Heart right ventricle (tissue), 16 donors: ENCODE measurements around the gene ZBTB22. TPM values are rescaled to one million over a fixed set of nuclear protein-coding genes. Genes with fewer than 3 reads are reported as not detected.
A peak's percentile ranks its signal among the peaks of the same experiment; 100 is the strongest.

Experiments
- ATAC-seq, 8 donors: fragments of 200-7000 bp; cut with Tn5 transposase; one replicate each; pipeline ENCODE4 v1.9.1; 2020; ENCODE audit warnings: mild to moderate bottlenecking in 8 of 8, moderate library complexity in 8 of 8, moderate number of reproducible peaks in 1 of 8
- DNase-seq, 2 donors: peaks; one replicate each; pipeline ENCODE4 v3.0.0-alpha.2; 2020
- H3K27ac ChIP-seq, 10 donors: fragments of 200-600 bp; sonication (generic) in 2 of 10; one replicate each; pipeline versions ENCODE4 v1.5.0 to v1.8.0; 2020 to 2022; ENCODE audit warnings: mild to moderate bottlenecking in 3 of 10
- H3K27me3 ChIP-seq, 7 donors: fragments of 200-600 bp; one replicate each; pipeline ENCODE4 v1.8.0; 2021 to 2022; ENCODE audit warnings: mild to moderate bottlenecking in 2 of 7
- H3K36me3 ChIP-seq, 9 donors: fragments of 200-600 bp; sonication (generic) in 1 of 9; one replicate each; pipeline versions ENCODE4 v1.5.0 to v1.8.0; 2020 to 2022; ENCODE audit warnings: mild to moderate bottlenecking in 2 of 9
- H3K4me1 ChIP-seq, 9 donors: fragments of 200-600 bp; sonication (generic) in 1 of 9; one replicate each; pipeline versions ENCODE4 v1.5.0 to v1.8.0; 2020 to 2022; ENCODE audit warnings: mild to moderate bottlenecking in 4 of 9
- H3K4me3 ChIP-seq, 10 donors: fragments of 200-600 bp; sonication (generic) in 2 of 10; one replicate each; pipeline versions ENCODE4 v1.5.0 to v1.8.0; 2020 to 2022; ENCODE audit warnings: mild to moderate bottlenecking in 7 of 10, moderate library complexity in 2 of 10
- H3K9me3 ChIP-seq, 11 donors: fragments of 200-600 bp in 10 of 11; sonication (generic) in 2 of 11; one replicate each; pipeline versions ENCODE4 v1.5.0 to v1.8.0; 2013 to 2022; ENCODE audit warnings: mild to moderate bottlenecking in 2 of 11, control low read depth in 1 of 11, moderate library complexity in 1 of 11
- WGBS, 2 donors: extraction: QIAGEN DNeasy Blood & Tissue Kit; methylation state at CpG; one replicate each; pipeline ENCODE4 v1.1.7; 2013; ENCODE audit warnings: inconsistent platforms in 1 of 2; 5-methylcytosine and 5-hydroxymethylcytosine counted together
- intact Hi-C, 10 donors: fragments of 100-400 bp; cut with DNase I; formaldehyde crosslinking; loops; one replicate each; pipeline versions ENCODE4 v1.11.1 to v1.14.2; 2022
- polyA plus RNA-seq, 2 donors: library from polyadenylated mRNA; stranded (reverse); fragments of 200-250 nt; gene quantifications; one replicate each; pipeline ENCODE4 v1.2.3, GENCODE V29; 2013
- total RNA-seq, 10 donors: library from RNA; stranded (reverse); fragmentation: NEBNext Ultra II Directional in 3 of 10; extraction: Animal tissue kit (Norgen Biotek cat#: 25700) in 3 of 10; gene quantifications; one replicate each; pipeline versions ENCODE4 v1.2.1 to v1.2.4, GENCODE V29; 2021 to 2023
- TF ChIP-seq, protein P1 (sequence below), 9 donors: fragments of 200-600 bp; sonication (generic) in 2 of 9; IDR thresholded peaks; one replicate each; pipeline versions ENCODE4 v1.5.0 to v1.8.0; 2021 to 2022; ENCODE audit warnings: antibody characterized with exemption in 9 of 9, mild to moderate bottlenecking in 5 of 9, moderate library complexity in 1 of 9
- donor health status: Arrhythmogenic right ventricular cardiomyopathy.
- donor health status: ischemic (EF 13 %, LVEDD 7.1; RV severe dilation, severe dysfunction).
- donor health status: healthy with polysubstance abuse.
- donor health status: DM: no; HTN: yes; CAD: no.
- donor health status: DM: no; HTN: no; CAD: no.
- donor health status: ischemic (EF 25% LVEDD 6.9; RV normal size, moderate dysfunction).
- donor health status: ischemic (EF 25% LVEDD 5.7; RV mildly dilated, moderate dysfunction).
- donor health status: healthy.
- donor health status: DM: yes; HTN: yes; CAD: no.
- donor health status: Ischemic cardiomyopathy.
- donor health status: ischemic (EF 35%, LVEDD 5.7; RV mildly dilated, moderate dysfunction).
- donor health status: nonischemic (EF 11% LVEDD 7.7; RV severe dilation, severe dysfunction).
- donor health status: DM: yes; HTN: yes; CAD: no.
- donor health status: PGD.
- donor health status: ischemic (EF 29% LVEDD 5.4; RV normal size, mild dysfunction).
- donor health status: nonischemic (EF 23%, LVEDD 6.1; RV moderate dilation, normal function).

The ZBTB22 gene
- total and polyA plus RNA-seq, 12 donors = 4.7 to 19.8 (median 13.9) TPM

DNA sequence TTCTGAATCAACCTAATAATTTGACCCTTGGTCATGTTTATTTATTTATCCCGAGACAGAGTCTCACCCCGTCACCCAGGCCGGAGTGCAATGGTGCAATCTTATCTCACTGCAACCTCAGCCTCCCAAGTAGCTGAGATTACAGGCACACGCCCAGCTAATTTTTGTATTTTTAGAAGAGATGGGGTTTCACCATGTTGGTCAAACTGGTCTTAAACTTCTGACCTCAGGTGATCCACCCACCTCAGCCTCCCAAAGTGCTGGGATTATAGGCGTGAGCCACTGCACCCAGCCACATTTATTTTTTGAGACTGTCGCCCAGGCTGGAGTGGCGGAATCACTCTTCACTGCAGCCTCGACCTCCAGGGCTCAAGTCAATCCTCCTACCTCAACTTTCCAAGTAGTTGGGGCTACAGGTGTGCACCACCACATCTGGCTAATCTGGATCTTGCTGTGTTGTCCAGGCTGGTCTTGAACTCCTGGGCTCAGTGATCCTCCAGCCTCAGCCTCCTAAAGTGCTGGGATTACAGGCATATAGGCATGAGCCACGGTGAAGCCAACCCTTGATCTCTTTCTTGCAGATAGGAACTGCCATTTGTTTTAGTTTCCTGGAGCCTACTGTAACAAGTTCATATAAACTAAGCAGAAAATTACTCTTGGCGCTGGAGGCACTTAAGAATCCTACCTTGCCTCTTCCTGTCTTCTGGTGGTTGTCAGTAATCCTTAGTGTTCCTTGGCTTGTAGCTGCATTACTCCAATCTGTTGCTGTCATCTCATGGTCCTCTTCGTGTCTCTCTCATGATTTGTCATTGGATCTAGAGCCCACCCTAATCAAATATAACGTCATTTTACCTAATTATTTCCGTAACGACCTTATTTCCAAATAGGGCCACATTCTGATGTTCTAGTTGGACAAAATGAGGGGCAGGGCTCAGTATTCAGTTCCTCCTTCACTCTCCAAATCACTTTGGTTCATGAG lies 43.3 kb downstream of the ZBTB22 start:
- Histone ChIP-seq H3K36me3 (peaks cover 0 to 60% (median 19%) of the 10 kb centered on the region in 9 donors), H3K4me1 (peaks cover 10 to 82% (median 64%) of the 10 kb centered on the region in 9 donors), H3K9me3 (no peaks in the 10 kb centered on the region), H3K4me3 (peak overlapping the region in 1 of 10 donors; percentile 81), H3K27me3 (no peaks in the 10 kb centered on the region), H3K27ac (peak overlapping the region in 1 of 10 donors; percentile 97)
- ATAC-seq (no peak), DNase-seq (no peak)
- 68 to 73% methylated on average over 14 of the region's 14 CpGs for WGBS, 2 donors
- TF ChIP-seq, protein P1, sequence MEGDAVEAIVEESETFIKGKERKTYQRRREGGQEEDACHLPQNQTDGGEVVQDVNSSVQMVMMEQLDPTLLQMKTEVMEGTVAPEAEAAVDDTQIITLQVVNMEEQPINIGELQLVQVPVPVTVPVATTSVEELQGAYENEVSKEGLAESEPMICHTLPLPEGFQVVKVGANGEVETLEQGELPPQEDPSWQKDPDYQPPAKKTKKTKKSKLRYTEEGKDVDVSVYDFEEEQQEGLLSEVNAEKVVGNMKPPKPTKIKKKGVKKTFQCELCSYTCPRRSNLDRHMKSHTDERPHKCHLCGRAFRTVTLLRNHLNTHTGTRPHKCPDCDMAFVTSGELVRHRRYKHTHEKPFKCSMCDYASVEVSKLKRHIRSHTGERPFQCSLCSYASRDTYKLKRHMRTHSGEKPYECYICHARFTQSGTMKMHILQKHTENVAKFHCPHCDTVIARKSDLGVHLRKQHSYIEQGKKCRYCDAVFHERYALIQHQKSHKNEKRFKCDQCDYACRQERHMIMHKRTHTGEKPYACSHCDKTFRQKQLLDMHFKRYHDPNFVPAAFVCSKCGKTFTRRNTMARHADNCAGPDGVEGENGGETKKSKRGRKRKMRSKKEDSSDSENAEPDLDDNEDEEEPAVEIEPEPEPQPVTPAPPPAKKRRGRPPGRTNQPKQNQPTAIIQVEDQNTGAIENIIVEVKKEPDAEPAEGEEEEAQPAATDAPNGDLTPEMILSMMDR (IDR thresholded peaks at IDR 0.05) = no peak
- intact Hi-C loops = loop anchor here in 1 of 10 donors (2.0 kb wide), 1 partner anchor 43 kb away; the partner anchor contains the start of gene ZBTB22

DNA sequence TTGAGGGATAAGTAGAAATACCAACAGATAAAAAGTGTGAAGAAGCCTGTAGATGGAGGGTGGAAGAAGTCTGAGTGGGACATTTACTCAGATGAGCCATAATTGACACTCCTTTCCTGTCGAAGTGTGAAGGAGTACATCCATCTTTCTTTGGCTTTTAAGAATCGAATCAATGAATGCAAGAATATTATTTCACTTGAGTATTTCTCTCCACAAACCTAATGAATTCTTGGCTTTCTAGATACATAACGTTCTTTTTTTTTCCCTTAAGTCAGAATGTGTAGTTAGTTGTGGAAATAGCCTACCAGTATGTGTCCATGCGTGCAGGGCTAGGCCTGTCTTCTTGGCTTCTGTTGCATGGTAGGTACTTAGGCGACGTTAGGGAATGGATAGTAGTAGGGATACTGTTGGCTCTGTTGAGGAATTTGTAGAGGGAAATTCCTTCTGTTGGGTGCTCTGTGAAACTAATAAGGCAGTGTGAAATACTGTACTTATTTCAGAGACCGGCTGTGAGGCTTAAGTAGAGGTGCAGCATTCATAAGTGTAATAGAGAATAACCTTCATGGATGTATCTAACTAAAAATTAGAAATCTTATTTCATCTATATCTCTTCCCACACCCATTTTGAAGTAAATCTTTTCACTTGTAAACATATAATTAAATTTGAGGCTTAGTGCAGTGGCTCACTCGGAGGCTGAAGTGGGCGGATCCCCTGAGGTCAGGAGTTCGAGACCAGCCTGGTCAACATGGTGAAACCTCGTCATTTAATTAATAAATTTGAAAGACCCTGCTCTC lies 44.2 kb downstream of the ZBTB22 start:
- peaks cover 10 to 73% (median 63%) of the 10 kb centered on the region in 9 donors for H3K4me1 ChIP-seq
- peak overlapping the region in 5 of 10 donors; percentile 15 to 97 (median 93) for H3K27ac ChIP-seq

DNA sequence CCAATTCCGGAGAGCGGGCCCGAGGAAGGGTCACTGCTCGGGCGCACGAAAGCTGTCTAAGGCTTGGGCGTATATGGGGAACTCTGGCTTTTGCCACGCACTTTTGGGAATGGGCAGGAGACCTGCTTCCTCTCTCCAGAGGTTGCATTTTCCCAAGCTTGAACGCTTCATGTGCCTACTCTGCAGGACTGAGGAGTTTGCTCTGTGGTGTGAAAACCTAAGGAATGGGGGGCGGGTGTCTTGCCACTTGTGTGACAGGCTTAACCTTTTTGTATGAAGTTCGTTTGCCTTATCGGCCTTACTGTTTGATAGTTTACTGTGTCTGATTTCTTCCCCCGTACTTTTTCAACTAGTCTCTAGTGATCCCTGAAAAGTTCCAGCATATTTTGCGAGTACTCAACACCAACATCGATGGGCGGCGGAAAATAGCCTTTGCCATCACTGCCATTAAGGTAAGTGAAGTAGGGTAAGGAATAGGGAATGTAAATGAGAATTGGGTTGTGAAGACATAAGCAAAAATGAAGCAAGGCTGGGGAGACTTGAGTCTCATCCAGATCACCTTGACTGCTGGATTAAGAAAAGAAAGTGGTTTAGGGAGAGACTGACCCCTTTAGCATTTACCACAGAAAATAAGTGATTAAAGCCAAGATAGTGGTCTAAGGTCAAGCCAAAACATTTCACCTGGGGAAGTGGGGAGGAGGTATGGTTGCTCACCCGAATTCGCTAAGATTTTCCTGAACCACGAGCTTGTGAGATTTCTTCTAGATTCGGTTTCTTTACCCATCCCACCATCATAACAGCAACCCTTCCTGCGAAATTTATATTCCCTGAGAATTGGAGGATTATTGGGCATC lies 45.0 kb downstream of the ZBTB22 start:
- Histone ChIP-seq H3K4me1 (peaks cover 10 to 65% (median 55%) of the 10 kb centered on the region in 9 donors), H3K27me3 (no peaks in the 10 kb centered on the region), H3K4me3 (peak overlapping the region; percentile 70 to 88 (median 80)), H3K9me3 (no peaks in the 10 kb centered on the region), H3K27ac (peak overlapping the region in 9 of 10 donors; percentile 75 to 98 (median 93)), H3K36me3 (peaks cover 0 to 66% (median 36%) of the 10 kb centered on the region in 9 donors)
- ATAC-seq (peak; percentile 1 to 31 (median 16)), DNase-seq (no peak)
- TF ChIP-seq, protein P1 (IDR thresholded peaks at IDR 0.05) = no peak
- intact Hi-C loops = loop anchor here in 1 of 10 donors (2.0 kb wide), 1 partner anchor 44 kb away; the partner anchor contains the start of gene ZBTB22
- 10 to 13% methylated on average over 22 of the region's 22 CpGs for WGBS, 2 donors

More for the DNA sequence above, 44.2 kb downstream of the ZBTB22 start:
- DNase-seq (no peak), ATAC-seq (no peak)
- H3K27me3 ChIP-seq = no peaks in the 10 kb centered on the region
- 66 to 67% methylated on average over 11 of the region's 11 CpGs for WGBS, 2 donors
- TF ChIP-seq, protein P1 (IDR thresholded peaks at IDR 0.05) = no peak
- intact Hi-C loops = loop anchor here in 1 of 10 donors (2.0 kb wide), 1 partner anchor 43 kb away; the partner anchor contains the start of gene ZBTB22
- H3K9me3 ChIP-seq = no peaks in the 10 kb centered on the region
- peak overlapping the region in 9 of 10 donors; percentile 70 to 88 (median 81) for H3K4me3 ChIP-seq
- peaks cover 0 to 60% (median 28%) of the 10 kb centered on the region in 9 donors for H3K36me3 ChIP-seq
